SK-N-SH (cell line): ENCODE measurements around the gene EXOC6B. TPM values are rescaled to one million over a fixed set of nuclear protein-coding genes. Genes with fewer than 3 reads are reported as not detected.

Source experiments
- CTCF ChIA-PET: fragments of 300-600, 350-600 bp; formaldehyde crosslinking; extraction: SDS; loops from one replicate; lab custom pipeline; 2021; lab: Yijun Ruan, JAX
- POLR2A ChIA-PET: fragments of 350-600 bp; sonication (Branson Sonifier 250); formaldehyde crosslinking; extraction: SDS; loops from one replicate; lab custom pipeline; 2020; ENCODE audit warnings: antibody characterized with exemption, inconsistent platforms; lab: Yijun Ruan, JAX
- DNase-seq: peaks from one replicate; pipeline ENCODE4 v3.0.0; 2012
- H2AFZ ChIP-seq: fragments of 200-600 bp; sonication (generic); 2 replicates; pipeline ENCODE4 v1.8.1; 2016; ENCODE audit warnings: antibody characterized with exemption, mild to moderate bottlenecking, low read depth
- H3F3A ChIP-seq: fragments of 200-600 bp; sonication (generic); replicated peaks from 2 replicates; pipeline ENCODE3; 2016; ENCODE audit warnings: antibody characterized with exemption, mild to moderate bottlenecking; ENCODE audit not compliant: insufficient read depth
- H3K27ac ChIP-seq, 2 experiments: fragments of 200-500 bp in 1 of 2; fragments of 200-600 bp in 1 of 2; sonication (Bioruptor generic) in 1 of 2; sonication (generic), shearing (Covaris generic) in 1 of 2; 2 replicates each; pipeline versions ENCODE4 v1.5.1 to v1.6.1; 2014 to 2016; ENCODE audit warnings: low read depth in 2 of 2, inconsistent platforms in 1 of 2, low read length in 1 of 2, mild to moderate bottlenecking in 1 of 2, mixed read lengths in 1 of 2
- H3K27me3 ChIP-seq: fragments of 200-600 bp; sonication (generic), shearing (Covaris generic); 2 replicates; pipeline ENCODE4 v1.6.1; 2016; ENCODE audit warnings: mixed run types; ENCODE audit not compliant: insufficient read depth
- H3K36me3 ChIP-seq, 2 experiments: fragments of 200-500 bp in 1 of 2; fragments of 200-600 bp in 1 of 2; sonication (Bioruptor generic) in 1 of 2; sonication (generic) in 1 of 2; replicated peaks in 1 of 2; 2 replicates each; pipeline versions ENCODE3 to v1.5.1; 2014 to 2016; ENCODE audit warnings: low read length in 1 of 2, mild to moderate bottlenecking in 1 of 2; ENCODE audit not compliant: insufficient read depth in 2 of 2, control insufficient read depth in 1 of 2
- H3K4me1 ChIP-seq, 2 experiments: fragments of 200-500 bp in 1 of 2; fragments of 200-600 bp in 1 of 2; sonication (Bioruptor generic) in 1 of 2; sonication (generic), shearing (Covaris generic) in 1 of 2; 2 replicates each; pipeline versions ENCODE4 v1.5.1 to v1.6.1; 2014 to 2016; ENCODE audit warnings: low read depth in 1 of 2, low read length in 1 of 2, mixed run types in 1 of 2; ENCODE audit not compliant: insufficient read depth in 2 of 2, control insufficient read depth in 1 of 2
- H3K4me2 ChIP-seq: fragments of 200-600 bp; sonication (generic), shearing (Covaris generic); 2 replicates; pipeline ENCODE4 v1.6.1; 2017; ENCODE audit warnings: mixed run types
- H3K4me3 ChIP-seq, 2 experiments: fragments of 200-500 bp in 1 of 2; fragments of 200-600 bp in 1 of 2; sonication (Bioruptor generic) in 1 of 2; sonication (generic), shearing (Covaris generic) in 1 of 2; 2 replicates each; pipeline versions ENCODE4 v1.5.1 to v1.8.1; 2014 to 2016; ENCODE audit warnings: low read depth in 2 of 2, inconsistent platforms in 1 of 2, low read length in 1 of 2, mild to moderate bottlenecking in 1 of 2, mixed read lengths in 1 of 2, moderate library complexity in 1 of 2
- H3K79me2 ChIP-seq: fragments of 200-600 bp; sonication (generic); 2 replicates; pipeline ENCODE4 v1.8.1; 2017; ENCODE audit warnings: mild to moderate bottlenecking; ENCODE audit not compliant: insufficient read depth
- H3K9ac ChIP-seq: fragments of 200-600 bp; sonication (generic); 2 replicates; pipeline ENCODE4 v1.6.1; 2017; ENCODE audit warnings: mixed run types
- H3K9me2 ChIP-seq: fragments of 200-600 bp; sonication (generic); 2 replicates; pipeline ENCODE4 v1.6.1; 2017; ENCODE audit warnings: mixed run types
- H3K9me3 ChIP-seq: fragments of 200-600 bp; sonication (generic); 2 replicates; pipeline ENCODE4 v1.6.1; 2017; ENCODE audit warnings: mixed run types, mild to moderate bottlenecking, moderate library complexity
- H4K20me1 ChIP-seq: fragments of 200-600 bp; sonication (generic); 2 replicates; pipeline ENCODE4 v1.6.1; 2017; ENCODE audit warnings: mild to moderate bottlenecking, mixed run types; ENCODE audit not compliant: insufficient read depth
- ELF1 ChIP-seq: IDR thresholded peaks from 2 replicates; pipeline ENCODE4 v1.4.0; 2012
- EP300 ChIP-seq, 2 experiments: IDR thresholded peaks; 2 replicates each; pipeline versions ENCODE4 v1.4.0 to v1.6.1; 2012; ENCODE audit warnings: borderline replicate concordance in 1 of 2, low read depth in 1 of 2, low read length in 1 of 2
- FOSL2 ChIP-seq: IDR thresholded peaks from 2 replicates; pipeline ENCODE4 v1.4.0; 2012; ENCODE audit warnings: low read depth, mild to moderate bottlenecking, moderate library complexity, borderline replicate concordance
- FOXM1 ChIP-seq: IDR thresholded peaks from 2 replicates; pipeline ENCODE4 v1.4.0; 2012; ENCODE audit warnings: low read depth, mild to moderate bottlenecking
- GABPA ChIP-seq: IDR thresholded peaks from 2 replicates; pipeline ENCODE4 v1.4.0; 2012; ENCODE audit warnings: low read depth, mild to moderate bottlenecking
- JUND ChIP-seq: IDR thresholded peaks from 2 replicates; pipeline ENCODE4 v1.4.0; 2012
- MEF2A ChIP-seq: IDR thresholded peaks from 2 replicates; pipeline ENCODE4 v1.4.0; 2012; ENCODE audit warnings: low read depth, borderline replicate concordance
- NFIC ChIP-seq: IDR thresholded peaks from 2 replicates; pipeline ENCODE4 v1.4.0; 2012; ENCODE audit warnings: borderline replicate concordance
- NRF1 ChIP-seq: IDR thresholded peaks from 2 replicates; pipeline ENCODE4 v1.6.1; 2012; ENCODE audit warnings: low read depth, mild to moderate bottlenecking, low read length
- RAD21 ChIP-seq: IDR thresholded peaks from 2 replicates; pipeline ENCODE4 v1.6.1; 2012; ENCODE audit warnings: mild to moderate bottlenecking, low read length
- RFX5 ChIP-seq: IDR thresholded peaks from 2 replicates; pipeline ENCODE4 v1.6.1; 2012; ENCODE audit warnings: mild to moderate bottlenecking, improper control_type of control experiment, low read length
- RXRA ChIP-seq: IDR thresholded peaks from 2 replicates; pipeline ENCODE4 v1.4.0; 2012; ENCODE audit warnings: low read depth, mild to moderate bottlenecking, borderline replicate concordance
- SIN3A ChIP-seq: IDR thresholded peaks from 2 replicates; pipeline ENCODE4 v1.6.1; 2012; ENCODE audit warnings: low read depth, mild to moderate bottlenecking, low read length, moderate library complexity, borderline replicate concordance
- TAF1 ChIP-seq: IDR thresholded peaks from 2 replicates; pipeline ENCODE4 v1.6.1; 2012; ENCODE audit warnings: low read depth, mild to moderate bottlenecking, low read length, moderate library complexity, borderline replicate concordance
- TCF12 ChIP-seq: IDR thresholded peaks from 2 replicates; pipeline ENCODE4 v1.4.0; 2012
- TEAD4 ChIP-seq: IDR thresholded peaks from 2 replicates; pipeline ENCODE4 v1.4.0; 2012; ENCODE audit warnings: mild to moderate bottlenecking, borderline replicate concordance; ENCODE audit not compliant: insufficient read depth
- YY1 ChIP-seq: IDR thresholded peaks from 2 replicates; pipeline ENCODE4 v1.4.0; 2012; ENCODE audit warnings: low read depth, mild to moderate bottlenecking
- WGBS: methylation state at CpG from one replicate; pipeline ENCODE4 v1.1.6; 2017; ENCODE audit warnings: low lambda C conversion rate; 5-methylcytosine and 5-hydroxymethylcytosine counted together
- polyA plus RNA-seq, 3 experiments: library from polyadenylated mRNA; depleted of rRNA; stranded (reverse); fragments of >200 nt; gene quantifications; 2 replicates each; pipeline ENCODE4 v1.2.3, GENCODE V29; 2012
- TF ChIP-seq, protein P1 (sequence below): IDR thresholded peaks from 2 replicates; pipeline ENCODE4 v1.4.0; 2012; ENCODE audit warnings: low read depth, borderline replicate concordance
- TF ChIP-seq, protein P2 (sequence below): IDR thresholded peaks from 2 replicates; pipeline ENCODE4 v1.4.0; 2012; ENCODE audit warnings: low read depth, borderline replicate concordance
- TF ChIP-seq, protein P3 (sequence below): IDR thresholded peaks from 2 replicates; pipeline ENCODE4; 2012
- TF ChIP-seq, protein P4 (sequence below): fragments of 200-600 bp; sonication (generic); IDR thresholded peaks from 2 replicates; pipeline ENCODE4 v1.6.1; 2017; ENCODE audit warnings: antibody characterized with exemption, mild to moderate bottlenecking, moderate library complexity
- TF ChIP-seq, protein P5 (sequence below): IDR thresholded peaks from 2 replicates; pipeline ENCODE4 v1.6.1; 2012; ENCODE audit warnings: mild to moderate bottlenecking, low read depth, low read length, moderate library complexity

The EXOC6B gene
- polyA plus RNA-seq, 1 of the 3 experiments (the other 2 are of a cell fraction), result 7.4 TPM

DNA sequence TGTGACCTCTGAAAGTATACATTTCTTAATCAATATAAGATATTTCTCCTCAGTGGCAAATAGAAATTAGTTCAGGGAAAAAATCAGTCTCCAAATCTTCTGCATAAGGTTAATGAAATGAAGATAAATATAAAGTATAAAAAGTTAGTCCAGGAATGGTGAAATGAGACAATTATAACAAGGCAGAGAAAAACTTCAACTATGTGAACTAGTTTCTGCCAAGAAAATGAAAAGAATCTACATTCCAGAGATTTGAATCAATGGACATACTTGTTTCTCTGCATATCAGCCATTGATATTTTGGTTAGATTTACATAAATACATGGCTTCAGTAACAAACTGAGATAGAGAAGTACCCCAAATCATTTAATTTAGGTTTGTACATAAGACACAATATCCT is 249.0 kb downstream of the EXOC6B start (continued):
- TF ChIP-seq, protein P1, sequence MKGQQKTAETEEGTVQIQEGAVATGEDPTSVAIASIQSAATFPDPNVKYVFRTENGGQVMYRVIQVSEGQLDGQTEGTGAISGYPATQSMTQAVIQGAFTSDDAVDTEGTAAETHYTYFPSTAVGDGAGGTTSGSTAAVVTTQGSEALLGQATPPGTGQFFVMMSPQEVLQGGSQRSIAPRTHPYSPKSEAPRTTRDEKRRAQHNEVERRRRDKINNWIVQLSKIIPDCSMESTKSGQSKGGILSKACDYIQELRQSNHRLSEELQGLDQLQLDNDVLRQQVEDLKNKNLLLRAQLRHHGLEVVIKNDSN, result no peak
- TF ChIP-seq TCF12, result peak; percentile 35; the same call in 1 of the 2 replicates
- peak; percentile 62; the same call in 1 of the 2 replicates for TF ChIP-seq NFIC
- no peak for TF ChIP-seq SIN3A
- no peak for TF ChIP-seq RFX5
- no peak for TF ChIP-seq RXRA
- TF ChIP-seq JUND, result 0 out of 2 replicates have a peak, but pooled peaks have one; percentile 26
- TF ChIP-seq EP300 (IDR thresholded peaks at IDR 0.05; ENCODE audit: borderline replicate concordance in 1 of 2, low read depth in 1 of 2, low read length in 1 of 2), result peak in 1 of 2 experiments; percentile 36; a peak in 1 of 4 replicates
- TF ChIP-seq YY1, result no peak
- no peak for TF ChIP-seq TAF1
- TF ChIP-seq, protein P2, sequence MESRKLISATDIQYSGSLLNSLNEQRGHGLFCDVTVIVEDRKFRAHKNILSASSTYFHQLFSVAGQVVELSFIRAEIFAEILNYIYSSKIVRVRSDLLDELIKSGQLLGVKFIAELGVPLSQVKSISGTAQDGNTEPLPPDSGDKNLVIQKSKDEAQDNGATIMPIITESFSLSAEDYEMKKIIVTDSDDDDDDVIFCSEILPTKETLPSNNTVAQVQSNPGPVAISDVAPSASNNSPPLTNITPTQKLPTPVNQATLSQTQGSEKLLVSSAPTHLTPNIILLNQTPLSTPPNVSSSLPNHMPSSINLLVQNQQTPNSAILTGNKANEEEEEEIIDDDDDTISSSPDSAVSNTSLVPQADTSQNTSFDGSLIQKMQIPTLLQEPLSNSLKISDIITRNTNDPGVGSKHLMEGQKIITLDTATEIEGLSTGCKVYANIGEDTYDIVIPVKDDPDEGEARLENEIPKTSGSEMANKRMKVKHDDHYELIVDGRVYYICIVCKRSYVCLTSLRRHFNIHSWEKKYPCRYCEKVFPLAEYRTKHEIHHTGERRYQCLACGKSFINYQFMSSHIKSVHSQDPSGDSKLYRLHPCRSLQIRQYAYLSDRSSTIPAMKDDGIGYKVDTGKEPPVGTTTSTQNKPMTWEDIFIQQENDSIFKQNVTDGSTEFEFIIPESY, result no peak
- TF ChIP-seq RAD21, result no peak
- TF ChIP-seq TEAD4, result peak; percentile 49; the same call in 1 of the 2 replicates
- TF ChIP-seq FOXM1, result no peak

DNA sequence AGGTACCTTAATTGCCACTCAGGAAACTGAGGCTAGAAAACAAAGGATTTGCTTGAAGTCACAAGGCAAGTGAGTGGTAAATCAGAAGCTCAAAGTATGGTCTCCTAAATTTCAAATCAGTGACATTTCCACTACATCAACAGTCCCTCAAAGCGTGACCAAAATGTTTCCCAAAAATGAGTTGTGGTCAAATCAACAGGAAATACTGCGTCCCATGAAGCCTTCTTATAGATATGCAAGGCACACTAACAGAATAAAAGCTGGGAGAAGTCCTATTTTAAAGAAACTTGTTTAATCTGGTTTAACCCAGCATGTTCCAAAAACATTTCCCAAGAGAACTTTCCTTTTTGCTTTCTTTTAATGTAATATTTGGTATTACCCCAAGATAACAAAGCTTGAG is 249.4 kb downstream of the EXOC6B start:
- peaks cover 0 to 39% of the 10 kb centered on the region in 2 experiments; a peak in 1 of 4 replicates for H3K4me1 ChIP-seq
- CTCF ChIA-PET, result interaction anchor here (0.9 to 5.7 kb wide), 8 partner anchors 12 to 1030 kb away, joined by 3 to 87 read pairs (median 4); no protein-coding TSS in a partner anchor
- no peaks in the 10 kb centered on the region for H3K27me3 ChIP-seq
- H3K4me2 ChIP-seq, result 0 out of 2 replicates have a peak overlapping the region, but pooled peaks have one; percentile 6
- H3K79me2 ChIP-seq, result no peaks in the 10 kb centered on the region
- no peak overlapping the region; the same call in 1 of the 2 replicates for H2AFZ ChIP-seq
- H3F3A ChIP-seq, result peaks cover 11% of the 10 kb centered on the region
- H3K9me2 ChIP-seq, result no peaks in the 10 kb centered on the region
- H3K9ac ChIP-seq, result no peak overlapping the region
- TF ChIP-seq FOSL2 (no peak), SIN3A (no peak), TAF1 (no peak), MEF2A (no peak), GABPA (no peak), NFIC (no peak), NRF1 (no peak), EP300 (IDR thresholded peaks at IDR 0.05; ENCODE audit: borderline replicate concordance in 1 of 2, low read depth in 1 of 2, low read length in 1 of 2) (no peak), YY1 (no peak), ELF1 (no peak)
- TF ChIP-seq, protein P3, sequence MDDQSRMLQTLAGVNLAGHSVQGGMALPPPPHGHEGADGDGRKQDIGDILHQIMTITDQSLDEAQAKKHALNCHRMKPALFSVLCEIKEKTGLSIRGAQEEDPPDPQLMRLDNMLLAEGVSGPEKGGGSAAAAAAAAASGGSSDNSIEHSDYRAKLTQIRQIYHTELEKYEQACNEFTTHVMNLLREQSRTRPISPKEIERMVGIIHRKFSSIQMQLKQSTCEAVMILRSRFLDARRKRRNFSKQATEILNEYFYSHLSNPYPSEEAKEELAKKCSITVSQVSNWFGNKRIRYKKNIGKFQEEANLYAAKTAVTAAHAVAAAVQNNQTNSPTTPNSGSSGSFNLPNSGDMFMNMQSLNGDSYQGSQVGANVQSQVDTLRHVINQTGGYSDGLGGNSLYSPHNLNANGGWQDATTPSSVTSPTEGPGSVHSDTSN, result no peak
- TF ChIP-seq, protein P4, sequence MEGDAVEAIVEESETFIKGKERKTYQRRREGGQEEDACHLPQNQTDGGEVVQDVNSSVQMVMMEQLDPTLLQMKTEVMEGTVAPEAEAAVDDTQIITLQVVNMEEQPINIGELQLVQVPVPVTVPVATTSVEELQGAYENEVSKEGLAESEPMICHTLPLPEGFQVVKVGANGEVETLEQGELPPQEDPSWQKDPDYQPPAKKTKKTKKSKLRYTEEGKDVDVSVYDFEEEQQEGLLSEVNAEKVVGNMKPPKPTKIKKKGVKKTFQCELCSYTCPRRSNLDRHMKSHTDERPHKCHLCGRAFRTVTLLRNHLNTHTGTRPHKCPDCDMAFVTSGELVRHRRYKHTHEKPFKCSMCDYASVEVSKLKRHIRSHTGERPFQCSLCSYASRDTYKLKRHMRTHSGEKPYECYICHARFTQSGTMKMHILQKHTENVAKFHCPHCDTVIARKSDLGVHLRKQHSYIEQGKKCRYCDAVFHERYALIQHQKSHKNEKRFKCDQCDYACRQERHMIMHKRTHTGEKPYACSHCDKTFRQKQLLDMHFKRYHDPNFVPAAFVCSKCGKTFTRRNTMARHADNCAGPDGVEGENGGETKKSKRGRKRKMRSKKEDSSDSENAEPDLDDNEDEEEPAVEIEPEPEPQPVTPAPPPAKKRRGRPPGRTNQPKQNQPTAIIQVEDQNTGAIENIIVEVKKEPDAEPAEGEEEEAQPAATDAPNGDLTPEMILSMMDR, result no peak
- TF ChIP-seq, protein P5, sequence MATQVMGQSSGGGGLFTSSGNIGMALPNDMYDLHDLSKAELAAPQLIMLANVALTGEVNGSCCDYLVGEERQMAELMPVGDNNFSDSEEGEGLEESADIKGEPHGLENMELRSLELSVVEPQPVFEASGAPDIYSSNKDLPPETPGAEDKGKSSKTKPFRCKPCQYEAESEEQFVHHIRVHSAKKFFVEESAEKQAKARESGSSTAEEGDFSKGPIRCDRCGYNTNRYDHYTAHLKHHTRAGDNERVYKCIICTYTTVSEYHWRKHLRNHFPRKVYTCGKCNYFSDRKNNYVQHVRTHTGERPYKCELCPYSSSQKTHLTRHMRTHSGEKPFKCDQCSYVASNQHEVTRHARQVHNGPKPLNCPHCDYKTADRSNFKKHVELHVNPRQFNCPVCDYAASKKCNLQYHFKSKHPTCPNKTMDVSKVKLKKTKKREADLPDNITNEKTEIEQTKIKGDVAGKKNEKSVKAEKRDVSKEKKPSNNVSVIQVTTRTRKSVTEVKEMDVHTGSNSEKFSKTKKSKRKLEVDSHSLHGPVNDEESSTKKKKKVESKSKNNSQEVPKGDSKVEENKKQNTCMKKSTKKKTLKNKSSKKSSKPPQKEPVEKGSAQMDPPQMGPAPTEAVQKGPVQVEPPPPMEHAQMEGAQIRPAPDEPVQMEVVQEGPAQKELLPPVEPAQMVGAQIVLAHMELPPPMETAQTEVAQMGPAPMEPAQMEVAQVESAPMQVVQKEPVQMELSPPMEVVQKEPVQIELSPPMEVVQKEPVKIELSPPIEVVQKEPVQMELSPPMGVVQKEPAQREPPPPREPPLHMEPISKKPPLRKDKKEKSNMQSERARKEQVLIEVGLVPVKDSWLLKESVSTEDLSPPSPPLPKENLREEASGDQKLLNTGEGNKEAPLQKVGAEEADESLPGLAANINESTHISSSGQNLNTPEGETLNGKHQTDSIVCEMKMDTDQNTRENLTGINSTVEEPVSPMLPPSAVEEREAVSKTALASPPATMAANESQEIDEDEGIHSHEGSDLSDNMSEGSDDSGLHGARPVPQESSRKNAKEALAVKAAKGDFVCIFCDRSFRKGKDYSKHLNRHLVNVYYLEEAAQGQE, result no peak
- TF ChIP-seq, all 33 proteins: peak for 0
- Histone ChIP-seq H4K20me1 (no peaks in the 10 kb centered on the region), H3K4me3 (no peak overlapping the region), H3K27ac (peak overlapping the region; percentile 34 to 54; a peak in 3 of 4 replicates), H3K36me3 (no peaks in the 10 kb centered on the region), H3K9me3 (no peaks in the 10 kb centered on the region)
- no peak for DNase-seq
- 96% methylated on average over 2 of the region's 2 CpGs for WGBS
- POLR2A ChIA-PET, result no interaction called here
